Spinal cord (tissue), 10 donors: Measurements from ENCODE around the gene TOX3. TPM values are rescaled to one million over a fixed set of nuclear protein-coding genes. Genes with fewer than 3 reads are reported as not detected.

Experiments used
- DNase-seq, 6 donors: peaks; one replicate each; pipeline versions ENCODE4 v3.0.0 to v3.0.0-alpha.2; 2013 to 2015; ENCODE audit warnings: low spot score in 6 of 6, low read depth in 4 of 6
- H3K27ac ChIP-seq: one replicate; pipeline ENCODE4 v1.5.1; 2013; ENCODE audit warnings: low read depth, low read length, control low read depth
- H3K27me3 ChIP-seq: one replicate; pipeline ENCODE4 v1.6.1; 2013; ENCODE audit warnings: low read length; ENCODE audit not compliant: control insufficient read depth, insufficient read depth
- H3K36me3 ChIP-seq: one replicate; pipeline ENCODE4 v1.6.1; 2013; ENCODE audit warnings: low read length; ENCODE audit not compliant: control insufficient read depth, insufficient read depth
- H3K4me1 ChIP-seq: one replicate; pipeline ENCODE4 v1.6.1; 2013; ENCODE audit warnings: low read length; ENCODE audit not compliant: control insufficient read depth, insufficient read depth
- H3K4me3 ChIP-seq: one replicate; pipeline ENCODE4 v1.5.1; 2013; ENCODE audit warnings: low read depth, low read length, control low read depth
- H3K9me3 ChIP-seq: one replicate; pipeline ENCODE4 v1.6.1; 2013; ENCODE audit warnings: low read length; ENCODE audit not compliant: control insufficient read depth, insufficient read depth
- WGBS: methylation state at CpG from one replicate; pipeline ENCODE4 v1.1.5; 2013; ENCODE audit warnings: missing lambda C conversion rate; ENCODE audit not compliant: insufficient coverage; 5-methylcytosine and 5-hydroxymethylcytosine counted together
- polyA plus RNA-seq, 2 donors: library from polyadenylated mRNA; unstranded; fragments of 120-200 nt; gene quantifications; one replicate each; pipeline ENCODE4 v1.2.1, GENCODE V29; 2013; ENCODE audit not compliant: insufficient read length in 2 of 2
- total RNA-seq, 2 donors: library from RNA; depleted of rRNA in 1 of 2; stranded (reverse); fragments of 120-200 nt in 1 of 2; fragments of >200 nt in 1 of 2; gene quantifications; one replicate each; pipeline versions ENCODE4 v1.2.3 to v1.2.4, GENCODE V29; 2013 to 2014
- donor health status: healthy.

The TOX3 gene
- total and polyA plus RNA-seq, 4 donors: 4.8 to 27.9 (median 13.9) TPM

DNA sequence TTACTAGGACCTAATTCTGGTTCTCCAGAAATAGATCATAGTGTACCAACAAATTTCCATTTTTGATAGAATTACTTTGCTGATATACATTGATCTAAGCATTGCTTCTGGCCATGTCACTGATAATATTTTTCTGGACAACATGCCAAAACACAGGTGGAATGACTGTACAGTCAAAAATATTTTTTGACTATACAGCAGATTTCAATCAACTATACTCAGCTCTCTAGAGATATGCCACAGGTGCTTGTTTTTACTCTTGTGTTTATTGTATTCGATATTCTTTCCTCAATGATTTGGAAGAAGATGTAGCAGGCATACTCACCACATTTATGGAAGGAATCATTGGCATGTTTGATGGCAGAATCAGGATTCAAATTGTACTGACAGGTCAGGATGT, 21.6 kb upstream of the TOX3 start:
- WGBS: no CpG with 5 or more reads among the region's 1 CpG
- Histone ChIP-seq H3K36me3 (no peaks in the 10 kb centered on the region), H3K27me3 (no peaks in the 10 kb centered on the region), H3K4me1 (no peaks in the 10 kb centered on the region), H3K9me3 (no peaks in the 10 kb centered on the region), H3K4me3 (no peak overlapping the region), H3K27ac (no peak overlapping the region)
- DNase-seq: no peak

DNA sequence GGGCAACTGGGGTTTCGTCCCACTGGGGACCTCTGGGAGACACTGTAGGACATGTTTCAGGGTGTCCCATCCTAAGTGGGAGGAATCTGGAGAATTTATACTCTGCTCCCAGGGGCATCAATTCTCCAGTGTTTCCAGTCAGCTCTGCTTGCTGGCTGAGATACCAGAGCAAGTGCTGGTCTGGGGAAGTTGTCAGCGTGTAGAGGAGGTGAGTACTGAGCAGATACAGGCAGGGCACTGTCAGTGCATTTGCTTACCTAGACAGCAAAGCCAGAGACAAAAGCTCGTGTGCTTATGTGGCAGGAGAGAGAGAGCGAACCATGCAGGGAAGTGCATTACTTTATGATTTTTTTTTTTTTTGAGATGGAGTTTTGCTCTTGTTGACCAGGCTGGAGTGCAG, 20.2 kb upstream of the TOX3 start:
- H3K9me3 ChIP-seq: no peaks in the 10 kb centered on the region
- DNase-seq: no peak
- no peak overlapping the region for H3K4me3 ChIP-seq
- no peaks in the 10 kb centered on the region for H3K27me3 ChIP-seq
- no peaks in the 10 kb centered on the region for H3K4me1 ChIP-seq
- 95% methylated on average over 4 of the region's 4 CpGs for WGBS
- no peak overlapping the region for H3K27ac ChIP-seq
- H3K36me3 ChIP-seq: no peaks in the 10 kb centered on the region

DNA sequence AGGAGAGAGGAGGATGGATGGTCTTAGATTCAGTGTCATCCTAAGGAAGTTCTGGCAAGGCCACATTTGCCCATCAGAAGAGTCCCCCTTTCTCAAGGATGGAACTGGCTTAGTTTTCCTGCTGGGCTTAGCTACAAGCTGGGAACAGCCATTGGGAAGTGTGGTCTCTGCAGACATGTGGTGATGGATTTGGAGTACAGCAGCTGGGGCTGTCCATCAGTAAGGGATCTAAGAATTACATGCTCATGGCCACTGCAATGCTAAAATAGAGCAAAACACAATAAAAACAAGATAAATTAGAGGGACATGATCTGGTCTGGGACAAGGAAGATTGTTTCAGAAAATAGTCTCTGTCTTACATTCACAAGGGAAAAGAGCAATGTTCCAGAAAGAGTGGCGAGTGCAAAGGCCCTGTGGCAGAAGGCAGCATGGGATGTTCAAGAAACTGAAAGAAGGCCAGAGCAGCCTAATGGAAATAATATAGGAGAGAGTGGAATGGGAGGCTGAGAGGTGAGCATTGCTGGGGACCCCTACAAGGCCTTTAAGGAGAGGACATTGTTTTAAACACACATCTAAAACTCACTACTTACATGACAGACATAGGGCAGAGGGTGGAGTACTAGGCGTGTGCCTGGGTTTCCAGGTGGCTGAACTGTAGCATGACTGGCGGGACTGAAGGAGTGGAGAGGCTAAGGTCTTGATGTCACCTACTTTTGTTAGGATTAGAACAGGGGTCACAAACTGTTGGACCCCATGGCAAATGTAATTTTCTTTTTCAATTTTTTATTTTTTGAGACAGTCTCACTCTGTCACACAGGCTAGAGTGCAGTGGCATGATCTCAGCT, 17.0 kb upstream of the TOX3 start:
- no peak overlapping the region for H3K4me3 ChIP-seq
- H3K9me3 ChIP-seq: no peaks in the 10 kb centered on the region
- H3K4me1 ChIP-seq: no peaks in the 10 kb centered on the region
- no peak for DNase-seq
- H3K27me3 ChIP-seq: no peaks in the 10 kb centered on the region
- H3K27ac ChIP-seq: no peak overlapping the region
- no peaks in the 10 kb centered on the region for H3K36me3 ChIP-seq
- WGBS: 100% methylated on average over 2 of the region's 3 CpGs

DNA sequence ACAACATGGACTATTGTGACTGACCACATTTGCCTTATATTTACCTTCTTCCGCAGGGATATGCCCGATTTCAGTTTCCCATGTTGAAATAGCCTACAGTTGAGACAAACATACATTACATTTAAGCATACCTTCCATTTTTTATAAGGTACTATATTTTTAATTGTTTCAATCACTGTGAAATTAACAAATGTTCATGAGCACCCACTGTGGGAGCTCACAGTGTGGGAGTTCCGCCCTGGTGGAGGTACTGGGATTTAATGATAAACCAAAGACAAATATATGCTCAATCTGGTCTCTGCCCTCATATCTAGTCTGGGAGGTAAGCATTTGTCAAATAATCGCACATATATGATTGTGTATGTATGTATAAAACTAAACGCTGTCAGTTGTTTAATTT, 15.8 kb upstream of the TOX3 start:
- H3K9me3 ChIP-seq: no peaks in the 10 kb centered on the region
- H3K36me3 ChIP-seq: no peaks in the 10 kb centered on the region
- no peaks in the 10 kb centered on the region for H3K4me1 ChIP-seq
- H3K27ac ChIP-seq: no peak overlapping the region
- H3K4me3 ChIP-seq: no peak overlapping the region
- no peaks in the 10 kb centered on the region for H3K27me3 ChIP-seq
- DNase-seq: no peak
- WGBS: no CpG with 5 or more reads among the region's 5 CpGs

DNA sequence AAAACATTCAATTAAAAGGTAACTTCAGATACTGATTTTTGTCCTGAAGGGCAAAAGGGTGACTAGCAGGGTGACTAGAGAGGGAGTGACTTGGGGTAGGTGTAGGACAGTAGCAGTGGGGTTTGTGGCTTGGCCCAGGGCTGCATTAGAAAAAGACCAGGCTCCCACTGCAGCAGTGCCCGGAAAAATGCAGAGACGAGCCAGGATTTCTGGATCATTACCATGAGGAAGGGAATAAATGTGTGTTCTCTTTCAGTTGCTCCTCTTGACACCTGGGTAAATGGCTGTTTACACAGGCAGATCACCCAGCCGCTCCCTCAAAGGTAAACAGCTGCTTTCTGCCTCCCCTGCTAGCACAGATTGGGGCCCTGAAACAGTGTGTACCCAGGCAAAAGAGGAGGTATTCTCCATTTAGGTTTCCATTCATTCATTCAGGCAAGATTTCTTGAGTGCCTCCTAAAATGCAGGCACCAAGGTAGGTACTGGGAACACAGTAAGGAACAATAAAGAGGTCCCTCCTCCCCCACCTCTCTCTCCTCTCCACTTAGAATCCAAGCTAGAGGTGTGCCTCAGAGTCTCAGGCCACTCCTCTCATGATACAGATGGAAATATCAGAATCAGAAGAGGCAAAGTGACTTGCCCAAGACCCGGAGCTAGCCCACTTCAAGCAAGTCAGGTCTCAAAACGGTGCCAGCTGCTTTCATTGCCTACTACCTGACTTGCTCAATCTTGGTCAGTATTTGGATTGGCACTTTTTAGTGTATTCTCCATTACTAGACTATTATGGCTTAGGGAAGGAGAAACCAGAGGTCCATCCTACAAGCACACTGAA, 15.2 kb upstream of the TOX3 start:
- H3K9me3 ChIP-seq: no peaks in the 10 kb centered on the region
- WGBS: 88% methylated on average over 2 of the region's 5 CpGs
- no peaks in the 10 kb centered on the region for H3K27me3 ChIP-seq
- no peak for DNase-seq
- no peaks in the 10 kb centered on the region for H3K36me3 ChIP-seq
- H3K4me3 ChIP-seq: no peak overlapping the region
- H3K27ac ChIP-seq: no peak overlapping the region
- H3K4me1 ChIP-seq: no peaks in the 10 kb centered on the region

DNA sequence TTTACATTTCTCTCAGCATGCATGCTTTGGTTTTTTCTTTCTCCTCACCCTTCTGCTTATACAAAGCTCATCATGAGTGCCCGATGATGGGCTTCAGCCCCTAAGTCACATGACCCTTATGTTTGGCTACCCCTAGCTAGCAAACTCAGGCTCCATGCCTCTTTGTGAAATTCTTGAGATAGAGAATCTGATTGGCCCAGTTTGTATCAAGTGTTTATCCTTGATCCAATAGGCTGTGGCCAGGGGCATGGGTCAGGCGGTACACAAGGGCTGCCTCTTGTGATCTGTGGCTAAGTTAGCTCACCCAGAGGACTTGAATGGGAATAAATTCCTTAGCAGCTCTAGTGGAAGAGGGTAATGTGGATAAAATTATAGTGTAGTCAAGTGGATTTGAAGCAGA, 11.5 kb upstream of the TOX3 start:
- H3K36me3 ChIP-seq: no peaks in the 10 kb centered on the region
- 100% methylated on average over 1 of the region's 2 CpGs for WGBS

DNA sequence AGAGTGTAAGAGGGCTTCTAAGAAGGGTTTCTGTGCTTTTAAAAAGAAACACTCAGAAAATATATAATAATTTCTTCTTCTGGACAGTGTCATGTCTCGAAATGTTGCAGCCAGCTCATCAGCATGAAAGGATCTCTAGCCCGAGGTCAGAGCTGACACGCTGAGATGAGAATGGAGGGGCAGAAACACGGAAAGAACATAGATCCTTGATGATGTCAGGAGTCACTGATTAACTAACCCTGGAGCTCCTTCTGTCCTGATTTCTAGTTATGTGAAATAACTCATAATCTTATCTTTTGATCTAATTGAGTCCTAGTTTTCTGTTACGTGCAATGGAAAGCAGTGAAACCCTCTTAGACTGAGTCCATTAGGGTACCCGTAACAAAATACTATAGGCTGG, 10.3 kb upstream of the TOX3 start:
- no peaks in the 10 kb centered on the region for H3K4me1 ChIP-seq
- H3K27ac ChIP-seq: no peak overlapping the region
- no peaks in the 10 kb centered on the region for H3K36me3 ChIP-seq
- no peaks in the 10 kb centered on the region for H3K27me3 ChIP-seq
- WGBS: 100% methylated on average over 1 of the region's 6 CpGs
- no peak for DNase-seq
- no peak overlapping the region for H3K4me3 ChIP-seq
- no peaks in the 10 kb centered on the region for H3K9me3 ChIP-seq

More for the DNA sequence above, 11.5 kb upstream of the TOX3 start:
- Histone ChIP-seq H3K27ac (no peak overlapping the region), H3K27me3 (no peaks in the 10 kb centered on the region), H3K9me3 (no peaks in the 10 kb centered on the region), H3K4me1 (no peaks in the 10 kb centered on the region), H3K4me3 (no peak overlapping the region)
- DNase-seq: no peak

DNA sequence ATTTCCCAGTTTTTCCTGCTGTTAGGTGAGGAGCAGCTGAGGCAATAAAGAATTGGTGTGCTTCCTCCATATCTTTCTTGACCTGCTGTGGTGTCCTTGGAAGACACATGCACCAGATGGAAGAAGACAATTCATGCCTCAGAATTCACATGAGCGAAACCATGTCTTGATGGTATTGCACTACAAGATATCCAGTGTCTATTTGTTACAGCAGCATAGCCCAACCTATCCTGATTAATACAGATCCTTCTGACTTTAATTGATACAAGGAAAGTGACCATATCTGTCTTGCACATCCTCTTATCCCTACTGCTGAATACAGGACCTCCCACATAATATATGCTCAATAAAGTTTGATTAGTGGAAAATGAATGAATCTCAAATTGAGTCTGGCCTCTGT, 9.1 kb upstream of the TOX3 start:
- Histone ChIP-seq H3K4me1 (no peaks in the 10 kb centered on the region), H3K27me3 (no peaks in the 10 kb centered on the region), H3K27ac (no peak overlapping the region), H3K36me3 (no peaks in the 10 kb centered on the region), H3K4me3 (no peak overlapping the region), H3K9me3 (no peaks in the 10 kb centered on the region)
- 83% methylated on average over 1 of the region's 1 CpG for WGBS
- DNase-seq: no peak

DNA sequence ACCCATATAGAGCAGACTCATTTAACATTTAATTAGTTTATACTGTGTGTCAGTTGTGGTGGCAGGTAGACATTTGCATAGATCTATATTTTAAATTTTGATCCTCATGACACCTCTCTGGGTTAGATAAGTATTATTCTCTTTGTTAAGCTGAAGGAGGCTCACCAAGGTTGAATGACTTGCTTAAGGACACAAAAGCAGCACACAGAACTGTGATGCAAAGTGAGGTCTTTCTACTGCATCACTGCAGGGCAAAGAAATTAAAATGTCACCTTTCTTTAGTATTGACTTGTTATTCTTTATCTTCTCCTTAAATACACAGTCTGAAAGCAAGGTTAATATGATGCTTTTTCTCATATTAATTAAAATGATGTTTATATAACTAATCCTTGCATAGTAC, 8.6 kb upstream of the TOX3 start:
- Histone ChIP-seq H3K36me3 (no peaks in the 10 kb centered on the region), H3K27me3 (no peaks in the 10 kb centered on the region), H3K4me1 (no peaks in the 10 kb centered on the region), H3K4me3 (no peak overlapping the region), H3K27ac (no peak overlapping the region), H3K9me3 (no peaks in the 10 kb centered on the region)
- no peak for DNase-seq

DNA sequence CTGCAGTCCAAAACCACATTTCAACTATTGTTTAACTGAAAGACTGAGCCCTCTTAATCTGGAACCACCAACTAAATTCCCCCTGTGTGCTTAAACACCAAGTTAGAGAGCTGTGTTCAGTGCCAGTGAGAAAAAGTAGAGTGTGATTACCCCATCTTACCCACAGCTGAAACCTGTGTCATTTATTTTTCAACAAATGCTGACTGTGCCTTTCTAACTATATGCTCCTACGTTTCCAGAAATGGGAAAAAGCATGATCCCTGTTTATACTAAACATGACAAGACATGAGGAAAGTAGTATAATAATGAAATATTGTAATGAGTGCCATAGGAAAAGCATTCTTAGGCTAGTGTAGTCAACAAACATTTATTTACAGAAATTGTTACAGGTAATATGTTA, 7.4 kb upstream of the TOX3 start:
- DNase-seq: no peak
- H3K4me3 ChIP-seq: no peak overlapping the region
- H3K27ac ChIP-seq: no peak overlapping the region
- H3K27me3 ChIP-seq: no peaks in the 10 kb centered on the region
- H3K4me1 ChIP-seq: no peaks in the 10 kb centered on the region
- H3K36me3 ChIP-seq: no peaks in the 10 kb centered on the region
- no CpG with 5 or more reads among the region's 1 CpG for WGBS
- H3K9me3 ChIP-seq: no peaks in the 10 kb centered on the region
